ENCODE measurements around the gene EFNA1. TPM values are rescaled to one million over a fixed set of nuclear protein-coding genes. Genes with fewer than 3 reads are reported as not detected.

The EFNA1 gene
- total and polyA plus RNA-seq, 2 of the 8 experiments (the other 6 are each of a cell fraction or from before 2014, with no cell fraction given) = 4.9 to 14.6 TPM

DNA sequence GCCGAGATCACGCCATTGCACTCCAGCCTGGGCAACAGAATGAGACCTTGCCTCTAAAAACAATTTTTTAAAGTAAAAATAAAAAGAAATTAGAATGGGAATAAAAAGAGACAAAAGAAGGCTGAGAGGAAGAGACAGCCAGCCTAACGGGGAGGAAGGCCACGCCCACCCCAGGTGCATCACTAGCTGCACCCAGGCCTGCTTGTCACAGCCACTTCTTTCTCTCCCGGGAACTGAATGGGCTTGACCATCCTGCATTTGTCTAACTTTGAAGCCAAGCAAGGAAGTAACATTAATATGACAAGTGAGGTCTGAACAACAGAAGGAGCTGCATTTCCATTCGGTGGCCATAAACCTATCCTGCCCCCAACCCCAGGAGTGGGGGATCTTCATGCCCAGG, 20.8 kb upstream of the EFNA1 start (continued):
- TF ChIP-seq JUN (IDR thresholded peaks at IDR 0.05; ENCODE audit: low read depth, low read length) (no peak), CHD2 (IDR thresholded peaks at IDR 0.05; ENCODE audit: low read length) (no peak), TEAD4 (IDR thresholded peaks at IDR 0.05; ENCODE audit: low read depth, low read length) (no peak), CBX5 (IDR thresholded peaks at IDR 0.05; ENCODE audit: low read depth, low read length) (no peak), MAFK (IDR thresholded peaks at IDR 0.05; ENCODE audit: low read depth, low read length) (no peak)

Measured in H1 (cell line).